ENCODE data around the gene C12orf75.
"Not testable (repeated sequence)": the region's sequence is repeated elsewhere in the genome, so short reads cannot be mapped to it uniquely, and the experiment has no call there.

C12orf75 gene

DNA sequence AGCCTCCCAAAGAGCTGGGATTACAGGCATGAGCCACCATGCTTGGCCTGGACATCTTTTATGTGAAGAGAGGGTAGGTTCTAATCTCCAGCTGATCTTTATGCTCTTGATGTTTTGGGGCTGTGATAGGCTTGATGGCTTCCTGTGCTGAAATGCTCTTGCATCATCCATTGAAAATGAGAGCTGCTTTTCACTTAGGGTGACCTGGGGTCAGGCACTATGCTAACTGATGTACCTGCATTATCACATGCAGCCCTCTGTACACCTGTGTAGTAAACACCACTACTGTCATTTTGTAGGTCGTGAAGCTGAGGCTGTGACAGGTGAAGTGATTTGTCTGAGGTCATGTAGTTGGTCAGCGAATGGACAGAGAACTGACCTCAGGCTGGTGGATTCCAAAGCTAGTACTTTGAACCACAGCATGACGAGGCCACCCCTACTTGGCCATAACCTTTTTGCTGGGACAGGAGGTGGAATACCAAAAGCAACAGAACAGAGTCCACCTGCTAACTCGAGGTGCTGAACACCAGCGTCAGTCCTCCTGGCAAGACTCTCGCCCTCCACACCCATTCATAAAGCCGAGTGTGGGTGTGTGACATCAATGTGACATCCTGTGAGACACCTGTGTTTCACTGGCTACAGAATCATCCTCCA is 69.1 kb downstream of the C12orf75 start:
- Histone ChIP-seq H3K4me1 (ENCODE audit: control insufficient read depth in 1 of 2, insufficient read depth in 1 of 2, low read depth in 1 of 2, low read length in 1 of 2) (no peaks in the 10 kb centered on the region), H3K4me3 (ENCODE audit: low read depth in 1 of 2, low read length in 1 of 2) (no peak overlapping the region), H3K27me3 (no peaks in the 10 kb centered on the region), H3K9me3 (no peaks in the 10 kb centered on the region), H3K27ac (no peak overlapping the region), H3K36me3 (no peaks in the 10 kb centered on the region)
- TF ChIP-seq, protein P1, sequence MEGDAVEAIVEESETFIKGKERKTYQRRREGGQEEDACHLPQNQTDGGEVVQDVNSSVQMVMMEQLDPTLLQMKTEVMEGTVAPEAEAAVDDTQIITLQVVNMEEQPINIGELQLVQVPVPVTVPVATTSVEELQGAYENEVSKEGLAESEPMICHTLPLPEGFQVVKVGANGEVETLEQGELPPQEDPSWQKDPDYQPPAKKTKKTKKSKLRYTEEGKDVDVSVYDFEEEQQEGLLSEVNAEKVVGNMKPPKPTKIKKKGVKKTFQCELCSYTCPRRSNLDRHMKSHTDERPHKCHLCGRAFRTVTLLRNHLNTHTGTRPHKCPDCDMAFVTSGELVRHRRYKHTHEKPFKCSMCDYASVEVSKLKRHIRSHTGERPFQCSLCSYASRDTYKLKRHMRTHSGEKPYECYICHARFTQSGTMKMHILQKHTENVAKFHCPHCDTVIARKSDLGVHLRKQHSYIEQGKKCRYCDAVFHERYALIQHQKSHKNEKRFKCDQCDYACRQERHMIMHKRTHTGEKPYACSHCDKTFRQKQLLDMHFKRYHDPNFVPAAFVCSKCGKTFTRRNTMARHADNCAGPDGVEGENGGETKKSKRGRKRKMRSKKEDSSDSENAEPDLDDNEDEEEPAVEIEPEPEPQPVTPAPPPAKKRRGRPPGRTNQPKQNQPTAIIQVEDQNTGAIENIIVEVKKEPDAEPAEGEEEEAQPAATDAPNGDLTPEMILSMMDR (IDR thresholded peaks at IDR 0.05) = no peak

DNA sequence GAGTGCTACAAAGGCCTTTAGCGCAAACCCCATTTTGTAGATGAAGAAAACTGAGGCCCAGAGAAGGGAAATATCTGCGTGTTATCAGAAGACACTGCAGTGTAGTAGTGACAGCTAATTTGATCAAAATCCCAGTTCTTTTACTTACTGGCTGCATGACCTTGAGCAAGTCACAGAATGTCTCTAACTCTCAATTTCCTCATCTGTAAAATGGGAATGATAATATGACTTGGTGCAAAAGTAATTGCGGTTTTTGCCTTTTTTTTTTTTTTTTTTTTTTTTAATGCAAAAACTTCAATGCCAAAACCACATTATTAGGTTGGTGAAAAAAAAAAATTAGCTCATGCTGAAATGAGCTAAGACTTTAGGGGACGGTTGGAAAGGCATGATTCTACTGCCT is 69.7 kb downstream of the C12orf75 start:
- H3K36me3 ChIP-seq = no peaks in the 10 kb centered on the region
- H3K27ac ChIP-seq = no peak overlapping the region
- H3K9me3 ChIP-seq = no peaks in the 10 kb centered on the region
- TF ChIP-seq, protein P1 (IDR thresholded peaks at IDR 0.05) = no peak
- no peak overlapping the region for H3K4me3 ChIP-seq (ENCODE audit: low read depth in 1 of 2, low read length in 1 of 2)
- no peaks in the 10 kb centered on the region for H3K27me3 ChIP-seq
- no peaks in the 10 kb centered on the region for H3K4me1 ChIP-seq (ENCODE audit: control insufficient read depth in 1 of 2, insufficient read depth in 1 of 2, low read depth in 1 of 2, low read length in 1 of 2)

- H3K4me3 ChIP-seq (ENCODE audit: low read depth in 1 of 2, low read length in 1 of 2) = no peak overlapping the region
- H3K4me1 ChIP-seq (ENCODE audit: control insufficient read depth in 1 of 2, insufficient read depth in 1 of 2, low read depth in 1 of 2, low read length in 1 of 2) = no peaks in the 10 kb centered on the region
- no peaks in the 10 kb centered on the region for H3K27me3 ChIP-seq
- H3K27ac ChIP-seq = no peak overlapping the region
- TF ChIP-seq, protein P1 (IDR thresholded peaks at IDR 0.05) = no peak
- no peaks in the 10 kb centered on the region for H3K36me3 ChIP-seq
- H3K9me3 ChIP-seq = no peaks in the 10 kb centered on the region
Measured at GRCh38 chr12:105401198-105401597, 70.7 kb downstream of the C12orf75 start.

DNA sequence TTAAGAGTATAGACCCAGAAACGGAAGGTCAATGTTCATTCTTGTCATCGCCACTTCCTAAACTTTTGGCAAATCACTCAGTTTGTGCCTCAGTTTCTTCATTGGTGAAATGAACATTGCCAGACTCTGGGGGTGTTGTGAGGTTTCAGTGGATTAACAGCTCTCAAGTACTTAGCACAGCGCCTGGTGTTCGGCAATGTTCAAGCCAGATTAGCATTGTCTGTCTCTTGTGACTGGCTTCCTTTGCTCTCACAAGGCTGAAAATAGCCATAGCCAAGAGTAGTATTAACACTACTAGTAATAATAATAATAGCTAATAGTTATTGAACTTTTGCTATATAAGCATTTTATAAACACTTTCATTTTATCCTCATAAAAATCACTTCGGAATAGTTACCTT is 71.9 kb downstream of the C12orf75 start:
- no peak overlapping the region for H3K4me3 ChIP-seq (ENCODE audit: low read depth in 1 of 2, low read length in 1 of 2)
- no peaks in the 10 kb centered on the region for H3K9me3 ChIP-seq
- no peaks in the 10 kb centered on the region for H3K36me3 ChIP-seq
- TF ChIP-seq, protein P1 (IDR thresholded peaks at IDR 0.05) = no peak
- H3K27me3 ChIP-seq = no peaks in the 10 kb centered on the region
- no peaks in the 10 kb centered on the region for H3K4me1 ChIP-seq (ENCODE audit: control insufficient read depth in 1 of 2, insufficient read depth in 1 of 2, low read depth in 1 of 2, low read length in 1 of 2)
- no peak overlapping the region for H3K27ac ChIP-seq

DNA sequence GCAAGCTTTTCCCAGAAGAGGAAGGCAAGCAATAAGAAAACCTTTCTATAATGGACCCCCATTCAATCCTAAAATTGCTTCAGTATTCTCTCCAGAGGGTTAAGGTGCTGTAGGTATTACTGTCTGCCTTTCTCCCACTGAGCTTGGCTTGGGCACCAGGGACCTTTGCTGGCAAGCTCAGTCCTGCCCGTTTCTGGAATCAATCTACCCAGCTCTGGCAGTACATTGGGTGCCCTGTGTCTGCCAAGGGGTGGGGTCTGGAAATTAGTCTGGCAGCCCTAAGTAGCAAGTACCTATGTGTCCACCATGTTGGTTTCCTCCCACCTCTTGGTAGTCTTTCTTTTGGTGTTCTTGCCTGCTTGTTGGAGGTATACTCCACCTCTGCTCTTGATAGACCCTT is 72.6 kb downstream of the C12orf75 start:
- no peaks in the 10 kb centered on the region for H3K36me3 ChIP-seq
- TF ChIP-seq, protein P1 (IDR thresholded peaks at IDR 0.05) = no peak

DNA sequence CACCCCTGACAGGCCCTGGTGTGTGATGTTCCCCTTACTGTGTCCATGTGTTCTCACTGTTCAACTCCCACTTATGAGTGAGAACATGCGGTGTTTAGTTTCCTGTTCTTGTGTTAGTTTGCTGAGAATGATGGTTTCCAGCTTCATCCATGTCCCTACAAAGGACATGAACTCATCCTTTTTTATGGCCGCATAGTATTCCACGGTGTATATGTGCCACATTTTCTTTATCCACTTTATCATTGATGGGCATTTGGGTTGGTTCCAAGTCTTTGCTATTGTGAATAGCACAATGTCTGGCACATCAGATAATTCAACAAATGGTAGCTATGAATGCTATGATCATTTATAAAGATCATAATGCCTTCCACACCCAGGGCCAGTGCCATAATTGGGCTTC is 73.6 kb downstream of the C12orf75 start:
- not testable (repeated sequence) for H3K36me3 ChIP-seq; H3K27me3 ChIP-seq; H3K27ac ChIP-seq; H3K4me1 ChIP-seq (ENCODE audit: control insufficient read depth in 1 of 2, insufficient read depth in 1 of 2, low read depth in 1 of 2, low read length in 1 of 2); H3K4me3 ChIP-seq (ENCODE audit: low read depth in 1 of 2, low read length in 1 of 2); H3K9me3 ChIP-seq

More for the DNA sequence above, 72.6 kb downstream of the C12orf75 start:
- no peak overlapping the region for H3K27ac ChIP-seq
- H3K9me3 ChIP-seq = no peaks in the 10 kb centered on the region
- no peaks in the 10 kb centered on the region for H3K4me1 ChIP-seq (ENCODE audit: control insufficient read depth in 1 of 2, insufficient read depth in 1 of 2, low read depth in 1 of 2, low read length in 1 of 2)
- H3K27me3 ChIP-seq = no peaks in the 10 kb centered on the region
- H3K4me3 ChIP-seq (ENCODE audit: low read depth in 1 of 2, low read length in 1 of 2) = no peak overlapping the region
